SK-N-SH treated with all-trans-retinoic acid at 6 μM for 48 hours (cell line): ENCODE measurements around the gene ZNF391.

Experiments used
- CSRNP3 ChIP-seq: fragments of 250-450 bp; sonication (Bioruptor Pico); IDR thresholded peaks from 2 replicates; pipeline ENCODE4 v1.5.1; 2021; ENCODE audit warnings: mild to moderate bottlenecking, moderate library complexity
- OSR1 ChIP-seq: fragments of 250-450 bp; sonication (Bioruptor Pico); IDR thresholded peaks from 2 replicates; pipeline ENCODE4 v1.8.0; 2022; ENCODE audit warnings: moderate library complexity, mild to moderate bottlenecking, inconsistent platforms
- PATZ1 ChIP-seq: fragments of 250-450 bp; sonication (Bioruptor Pico); IDR thresholded peaks from 2 replicates; pipeline ENCODE4 v1.8.0; 2020; ENCODE audit warnings: mild to moderate bottlenecking, moderate library complexity, borderline replicate concordance
- ZFP3 ChIP-seq: fragments of 250-450 bp; sonication (Bioruptor Pico); IDR thresholded peaks from 2 replicates; pipeline ENCODE4 v1.5.0; 2020; ENCODE audit warnings: mild to moderate bottlenecking, moderate library complexity
- ZFP30 ChIP-seq: fragments of 450-650 bp; formaldehyde crosslinking; IDR thresholded peaks from 2 replicates; pipeline ENCODE4 v1.5.0; 2022; ENCODE audit warnings: mild to moderate bottlenecking, moderate library complexity
- ZNF565 ChIP-seq: fragments of 450-650 bp; formaldehyde crosslinking; conservative IDR thresholded peaks from 2 replicates; pipeline ENCODE4 v1.5.0; 2020; ENCODE audit warnings: low read depth, mild to moderate bottlenecking, moderate library complexity
- ZNF8 ChIP-seq: fragments of 450-650 bp; formaldehyde crosslinking; IDR thresholded peaks from 2 replicates; pipeline ENCODE4 v1.5.0; 2020; ENCODE audit warnings: mild to moderate bottlenecking, moderate library complexity

- TF ChIP-seq ZNF8 (CRISPR knock-in tag) (no peak), ZFP30 (CRISPR knock-in tag) (no peak), ZFP3 (CRISPR knock-in tag) (no peak), PATZ1 (no peak), CSRNP3 (no peak), ZNF565 (CRISPR knock-in tag) (no peak), OSR1 (CRISPR knock-in tag) (no peak)
These were observed 34.2 kb downstream of the ZNF391 start for GRCh38 chr6:27422651-27423332.
